KBM-7 (cell line): ENCODE measurements around the gene PIK3C2G.
A peak's percentile ranks its signal among the peaks of the same experiment; 100 is the strongest.

Experiments used
- DNase-seq: peaks from one replicate; pipeline ENCODE4 v3.0.0-alpha.2; 2015
- in situ Hi-C: fragments of 300-500 bp; cut with MboI; formaldehyde crosslinking; loops from 2 replicates; pipeline ENCODE4 v1.14.3; 2020; ENCODE audit warnings: low sequenced_read_pairs, low pct_unique_long_range_greater_than_20kb, mixed read lengths

PIK3C2G gene

DNA sequence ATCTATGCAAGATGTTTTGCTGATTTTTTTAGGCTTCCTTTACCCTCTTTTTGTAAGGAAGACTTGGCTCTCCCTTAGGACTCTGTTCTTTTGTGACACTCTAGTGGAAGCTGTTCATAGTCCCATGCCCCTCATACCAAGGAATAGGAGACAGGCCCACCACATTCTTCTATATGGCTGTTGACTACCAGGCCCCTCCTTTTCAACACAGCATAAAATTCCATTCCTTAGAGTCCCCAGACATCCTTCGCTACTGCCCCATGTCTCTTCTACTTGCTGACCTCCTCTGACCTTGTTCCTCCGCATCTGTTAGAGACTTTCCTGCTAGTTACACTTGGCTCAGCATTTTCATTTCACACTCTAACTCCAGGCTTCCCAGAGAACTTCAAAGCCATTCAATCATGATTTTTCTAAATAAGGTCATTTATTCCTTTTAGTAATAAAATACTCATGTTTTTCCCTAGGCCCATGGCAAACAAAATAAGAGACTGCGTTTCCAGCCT lies 9.7 kb downstream of the PIK3C2G start:
- in situ Hi-C loops, result no loop called here
- DNase-seq, result no peak

DNA sequence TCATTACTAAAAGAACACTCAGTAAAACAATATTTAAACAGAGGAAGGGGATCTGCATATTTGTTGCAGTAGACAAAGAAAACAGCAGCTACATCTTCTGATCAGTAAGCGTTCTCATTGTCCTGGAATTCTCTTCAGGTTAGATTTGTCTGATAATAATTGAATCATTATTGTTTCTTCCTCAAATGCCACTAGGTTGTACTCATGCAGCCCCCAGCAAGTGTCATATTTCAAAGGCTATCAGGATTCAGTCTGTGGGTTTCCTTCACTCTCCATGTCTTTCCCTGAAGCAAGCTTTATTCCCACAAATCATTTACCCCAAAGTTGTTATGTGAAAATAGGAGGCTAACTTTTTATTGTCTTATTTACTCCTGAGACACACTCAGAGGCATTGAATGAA lies 14.7 kb downstream of the PIK3C2G start:
- DNase-seq, result no peak
- in situ Hi-C loops, result no loop called here

DNA sequence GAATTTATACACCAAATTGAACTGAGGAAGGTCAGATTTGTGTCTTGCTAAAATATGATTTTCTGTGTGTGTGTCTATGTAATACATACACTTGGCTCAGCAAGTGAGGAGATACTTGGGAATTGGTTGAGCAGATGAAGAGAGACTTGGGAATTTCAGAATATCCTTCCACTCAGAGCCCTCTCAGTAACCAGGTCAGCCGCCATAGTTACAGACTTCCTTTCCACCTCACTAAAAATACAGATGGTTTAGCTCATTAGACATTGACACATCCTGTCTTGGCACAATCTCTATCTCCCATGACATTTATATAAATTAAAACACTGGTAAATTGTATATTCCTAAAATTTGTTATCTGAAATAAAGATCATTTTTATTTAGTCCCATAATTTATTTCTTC lies 15.9 kb downstream of the PIK3C2G start:
- in situ Hi-C loops, result no loop called here
- DNase-seq, result no peak

DNA sequence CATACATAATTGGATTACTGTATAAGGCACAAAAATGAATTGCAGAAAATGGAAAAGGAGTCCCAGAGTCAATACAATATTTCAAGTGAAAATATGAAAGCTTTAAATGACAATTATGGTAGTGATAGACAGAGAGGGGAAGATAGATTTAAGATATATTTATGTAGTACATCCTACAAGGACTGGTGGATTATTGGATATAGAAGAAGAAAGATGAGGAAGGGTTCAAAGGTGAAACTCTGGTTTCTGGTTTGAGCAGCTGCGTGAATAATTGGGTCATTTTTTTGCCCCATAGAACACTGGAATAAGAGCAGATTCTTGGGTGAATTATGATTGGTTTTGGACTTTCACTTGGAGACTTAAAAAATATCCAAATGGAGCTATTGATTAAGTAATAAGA lies 19.4 kb downstream of the PIK3C2G start:
- in situ Hi-C loops, result no loop called here
- no peak for DNase-seq

DNA sequence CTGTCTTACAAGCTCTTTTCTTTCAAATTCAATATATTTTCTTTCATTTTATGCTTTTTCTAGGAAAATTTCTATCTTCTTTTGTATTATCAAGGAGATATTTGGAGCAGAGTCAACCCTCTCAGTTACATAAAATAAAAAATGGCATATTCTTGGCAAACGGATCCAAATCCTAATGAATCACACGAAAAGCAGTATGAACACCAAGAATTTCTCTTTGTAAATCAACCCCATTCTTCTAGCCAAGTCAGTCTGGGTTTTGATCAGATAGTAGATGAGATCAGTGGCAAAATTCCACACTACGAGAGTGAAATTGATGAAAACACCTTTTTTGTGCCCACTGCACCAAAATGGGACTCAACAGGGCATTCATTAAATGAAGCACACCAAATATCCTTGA lies 20.6 kb downstream of the PIK3C2G start:
- no peak for DNase-seq
- in situ Hi-C loops, result no loop called here

DNA sequence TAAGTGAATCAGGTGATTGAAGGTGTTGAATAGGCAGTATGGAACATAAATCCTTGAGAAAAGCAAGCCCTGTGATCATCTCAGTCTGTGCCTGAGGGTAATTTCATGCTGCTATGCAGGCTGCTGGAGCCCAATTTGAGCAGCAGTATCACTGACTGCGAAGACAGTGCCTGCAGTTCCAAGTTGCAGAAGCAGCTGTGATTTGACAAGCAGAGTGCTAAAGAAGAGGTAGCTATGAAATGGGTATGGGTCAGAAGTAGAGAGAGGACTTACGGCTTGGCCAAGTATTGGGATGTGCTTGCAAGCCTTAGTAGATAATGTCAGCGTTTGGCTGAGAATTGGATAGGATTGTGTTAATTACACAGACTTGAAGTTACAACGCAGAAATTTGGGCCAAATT lies 22.5 kb downstream of the PIK3C2G start:
- no peak for DNase-seq
- in situ Hi-C loops, result no loop called here

DNA sequence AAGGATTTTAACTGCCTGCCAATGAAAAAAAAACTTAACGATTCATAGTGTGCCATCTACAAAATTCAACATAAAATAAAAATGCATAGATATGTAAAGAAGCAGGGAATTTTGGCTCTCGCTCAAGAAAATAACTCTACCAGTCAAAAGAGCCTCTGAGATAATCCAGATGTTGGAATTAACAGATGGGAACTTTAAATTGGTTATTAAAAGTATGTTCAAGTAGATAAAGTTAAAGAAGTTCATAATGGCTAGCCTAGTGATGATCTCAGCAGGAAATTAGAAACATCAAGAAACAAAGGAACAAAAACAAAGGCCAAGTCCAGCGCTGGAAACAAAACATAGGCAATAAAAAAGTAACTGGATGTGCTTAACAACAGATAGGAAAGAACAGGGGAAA lies 23.1 kb downstream of the PIK3C2G start:
- in situ Hi-C loops, result no loop called here
- DNase-seq, result no peak

DNA sequence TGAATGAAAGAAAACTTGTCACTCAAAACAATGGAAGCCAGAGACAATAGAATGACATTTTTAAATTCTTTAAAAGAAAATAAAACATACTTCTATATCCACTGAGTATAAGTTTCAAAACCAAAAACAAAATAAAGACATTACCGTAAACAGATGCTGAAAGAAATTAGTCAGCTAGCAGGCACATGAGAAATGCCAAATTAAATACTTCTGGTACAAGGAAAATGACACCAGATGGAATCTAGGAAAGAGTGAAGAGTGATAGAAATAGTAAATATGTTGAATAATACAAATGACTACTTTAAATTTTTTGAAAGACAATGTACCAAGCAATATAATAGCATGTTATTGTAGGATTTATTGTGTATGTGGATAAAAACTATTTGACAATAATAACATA lies 23.8 kb downstream of the PIK3C2G start:
- no peak for DNase-seq
- in situ Hi-C loops, result no loop called here

DNA sequence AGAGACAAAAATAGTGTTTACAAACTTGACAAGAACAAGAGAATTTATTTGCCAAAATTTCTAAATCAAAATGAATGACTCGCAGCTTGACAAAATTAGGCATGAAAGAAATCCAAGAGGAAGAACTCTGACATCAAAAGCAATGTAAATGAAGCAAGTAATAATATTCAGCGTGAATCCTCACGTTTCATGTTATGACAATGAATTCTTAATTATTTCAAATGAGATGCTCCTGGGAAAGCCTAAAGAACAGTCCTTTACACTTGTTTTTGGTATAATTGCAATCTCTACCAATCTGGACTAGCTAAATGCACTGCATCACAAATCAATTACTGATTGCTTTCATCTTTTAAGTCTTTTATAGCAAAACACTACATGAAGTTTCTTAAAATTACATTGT lies 29.1 kb downstream of the PIK3C2G start:
- no peak for DNase-seq
- in situ Hi-C loops, result no loop called here

DNA sequence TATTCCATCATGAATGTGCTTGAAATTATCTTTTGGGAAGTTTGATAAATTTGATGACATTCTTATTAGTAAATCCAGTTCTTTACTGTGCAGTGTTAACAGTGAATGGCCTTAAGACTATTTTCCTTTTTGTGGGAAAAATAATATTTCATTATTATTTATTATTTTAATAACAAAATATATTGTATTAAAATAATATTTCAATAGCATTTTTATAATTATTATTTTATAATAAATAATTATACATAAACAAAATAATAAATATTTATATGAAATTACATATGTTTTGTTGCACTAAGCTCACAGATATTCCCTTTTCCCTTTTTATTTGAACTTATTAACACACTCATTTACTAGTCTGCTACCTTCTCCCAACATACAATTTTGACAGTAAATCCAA lies 33.6 kb downstream of the PIK3C2G start:
- in situ Hi-C loops, result no loop called here
- DNase-seq, result no peak

DNA sequence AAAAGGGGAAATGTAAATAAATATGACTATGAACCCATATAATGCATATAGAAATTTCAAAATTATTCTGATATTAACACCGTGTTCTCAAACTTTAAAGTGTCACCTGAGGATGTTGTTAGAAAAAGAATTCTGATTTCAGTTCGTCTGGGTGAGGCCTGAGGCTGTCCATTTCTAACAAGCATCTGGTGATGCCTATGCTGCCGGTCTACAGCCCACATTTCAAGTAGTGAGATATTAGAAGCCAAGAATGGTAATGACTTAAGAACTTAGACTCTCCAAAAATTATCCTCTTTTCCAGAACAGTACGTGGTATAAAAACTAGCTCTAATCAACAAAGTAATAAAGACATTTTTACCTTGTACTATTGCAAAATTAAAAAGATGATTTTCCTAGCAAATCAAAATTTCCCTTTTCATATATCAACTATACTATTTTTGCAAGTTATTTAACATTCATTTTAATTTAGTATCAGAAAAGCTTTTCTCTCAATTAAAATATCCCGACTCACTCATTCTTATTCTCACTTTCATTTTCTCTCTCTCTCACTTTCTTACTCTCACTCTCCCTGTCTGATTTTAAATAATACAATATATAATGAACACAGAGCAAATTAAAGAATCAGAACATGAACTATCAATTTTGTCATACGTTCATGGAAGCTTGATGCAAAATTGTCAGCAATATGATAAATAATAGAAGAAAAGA lies 35.0 kb downstream of the PIK3C2G start:
- in situ Hi-C loops, result no loop called here
- DNase-seq, result no peak

DNA sequence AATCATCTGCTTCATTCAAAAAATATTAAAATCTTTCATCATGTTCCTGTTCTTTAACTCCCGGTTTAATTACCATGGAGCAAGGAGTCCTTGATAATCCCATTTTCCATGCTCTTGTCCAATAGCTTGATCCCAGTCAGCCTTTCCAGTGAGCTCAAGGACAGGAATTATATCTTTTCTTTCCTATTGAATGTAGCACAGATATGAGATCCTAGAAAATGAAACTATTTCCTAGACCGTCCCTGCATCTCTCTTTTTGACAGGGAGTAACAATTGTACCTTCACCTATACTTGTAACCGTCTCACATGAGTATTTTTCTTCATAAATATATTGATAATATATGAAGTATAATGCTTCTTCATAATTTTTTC lies 35.6 kb downstream of the PIK3C2G start:
- no peak for DNase-seq
- in situ Hi-C loops, result no loop called here

DNA sequence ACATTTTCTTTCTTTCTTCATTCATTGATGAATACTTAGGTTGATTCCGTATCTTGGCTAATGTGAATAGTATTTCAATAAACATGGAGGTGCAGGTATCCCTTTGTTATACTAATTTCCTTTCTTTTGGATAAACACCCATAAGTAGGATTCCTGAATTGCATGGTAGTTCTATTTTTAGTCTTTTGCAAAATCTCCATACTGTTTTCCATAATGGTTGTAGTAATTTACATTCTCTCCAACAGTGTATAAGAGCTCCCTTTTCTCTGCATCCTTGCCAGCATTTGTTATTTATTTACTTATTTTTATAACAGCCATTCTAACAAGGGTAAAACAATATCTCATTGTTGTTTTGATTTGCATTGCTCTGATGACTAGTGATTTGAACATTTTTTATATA lies 36.6 kb downstream of the PIK3C2G start:
- DNase-seq, result no peak
- in situ Hi-C loops, result no loop called here

DNA sequence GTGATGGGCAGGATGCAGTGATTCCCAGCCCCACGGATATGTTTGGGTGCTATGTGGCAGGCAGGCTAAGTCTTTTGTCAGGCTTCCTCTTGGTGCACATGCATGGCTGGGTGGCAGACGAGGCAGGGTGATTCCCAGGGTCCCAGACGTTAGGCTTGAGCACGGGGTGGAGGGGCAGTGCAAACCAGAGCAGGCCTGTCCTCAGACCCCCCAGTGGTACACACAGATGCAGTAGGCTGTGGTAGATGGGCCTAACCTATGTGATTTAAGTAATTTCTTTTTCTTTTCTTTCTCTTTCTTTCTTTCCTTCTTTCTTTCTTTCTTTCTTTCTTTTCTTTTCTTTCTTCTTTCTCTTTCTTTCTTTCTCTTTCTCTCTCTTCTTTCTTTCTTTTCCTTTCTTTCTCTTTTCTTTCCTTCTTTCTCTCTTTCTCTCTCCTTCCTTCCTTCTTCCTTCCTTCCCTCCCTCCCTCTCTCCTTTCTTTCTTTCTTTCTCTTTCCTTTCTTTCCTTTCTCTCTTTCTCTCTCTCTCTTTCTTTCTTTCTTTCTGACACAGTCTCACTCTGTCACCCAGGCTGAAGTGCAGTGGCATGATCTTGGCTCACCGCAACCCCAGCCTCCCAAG lies 41.6 kb downstream of the PIK3C2G start:
- in situ Hi-C loops, result no loop called here

DNA sequence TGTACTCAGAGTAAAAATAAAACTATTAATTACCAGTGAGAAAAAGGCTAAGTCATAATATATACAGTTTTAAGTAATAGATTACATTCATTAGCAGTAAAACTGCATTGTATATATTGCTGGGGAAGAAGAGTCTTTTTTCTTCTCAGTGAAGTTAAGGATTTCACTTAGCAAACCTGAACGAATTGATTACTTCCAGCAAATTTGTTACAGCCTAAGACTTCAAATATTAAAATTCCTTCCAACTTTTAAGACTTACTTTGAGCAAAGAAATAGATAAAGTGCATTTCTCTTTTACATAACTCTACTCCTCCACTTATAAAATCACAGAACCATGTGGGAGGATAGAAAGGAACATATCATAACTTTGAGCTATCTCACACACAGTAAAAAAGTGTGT lies 43.3 kb downstream of the PIK3C2G start:
- no peak for DNase-seq

More for the DNA sequence above, 41.6 kb downstream of the PIK3C2G start:
- no peak for DNase-seq

DNA sequence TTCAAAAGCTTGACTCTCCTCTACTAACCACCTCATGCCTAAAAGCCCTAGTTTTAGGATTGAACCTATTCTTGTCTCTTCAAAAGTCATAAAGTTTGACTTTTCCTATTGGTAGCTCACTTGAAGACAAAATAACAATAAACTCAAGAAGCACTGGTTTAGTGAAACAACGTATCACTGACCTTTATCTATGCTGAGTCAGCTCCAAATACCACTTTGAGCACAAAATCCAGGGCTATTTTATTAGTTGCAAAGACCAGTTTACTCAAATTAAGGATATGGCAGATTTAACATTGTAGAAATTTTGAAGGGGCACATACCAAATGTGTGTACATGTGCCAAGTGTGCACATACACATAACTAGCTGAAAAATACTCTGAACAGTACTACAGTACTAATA lies 45.0 kb downstream of the PIK3C2G start:
- in situ Hi-C loops, result no loop called here
- DNase-seq, result no peak

More for the DNA sequence above, 43.3 kb downstream of the PIK3C2G start:
- in situ Hi-C loops, result no loop called here

DNA sequence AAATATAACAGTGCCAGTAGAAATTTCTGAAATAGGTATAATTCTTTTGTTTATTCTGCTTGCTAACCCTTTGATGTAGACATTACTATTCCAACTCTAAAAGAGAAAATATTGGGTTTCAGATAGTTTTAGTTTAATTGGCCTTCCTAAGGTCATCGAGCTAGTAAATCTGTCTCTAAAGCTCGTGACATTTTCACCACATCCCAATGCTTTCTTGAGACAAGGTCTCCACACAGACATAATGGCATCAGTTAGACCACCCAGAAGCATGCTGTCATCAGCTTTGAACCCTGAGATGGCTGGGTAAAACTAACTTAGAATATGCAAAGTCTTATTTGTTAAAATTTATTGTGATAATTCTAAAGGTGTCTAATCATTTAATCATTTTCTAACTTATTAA lies 52.0 kb downstream of the PIK3C2G start:
- no peak for DNase-seq
- in situ Hi-C loops, result no loop called here

DNA sequence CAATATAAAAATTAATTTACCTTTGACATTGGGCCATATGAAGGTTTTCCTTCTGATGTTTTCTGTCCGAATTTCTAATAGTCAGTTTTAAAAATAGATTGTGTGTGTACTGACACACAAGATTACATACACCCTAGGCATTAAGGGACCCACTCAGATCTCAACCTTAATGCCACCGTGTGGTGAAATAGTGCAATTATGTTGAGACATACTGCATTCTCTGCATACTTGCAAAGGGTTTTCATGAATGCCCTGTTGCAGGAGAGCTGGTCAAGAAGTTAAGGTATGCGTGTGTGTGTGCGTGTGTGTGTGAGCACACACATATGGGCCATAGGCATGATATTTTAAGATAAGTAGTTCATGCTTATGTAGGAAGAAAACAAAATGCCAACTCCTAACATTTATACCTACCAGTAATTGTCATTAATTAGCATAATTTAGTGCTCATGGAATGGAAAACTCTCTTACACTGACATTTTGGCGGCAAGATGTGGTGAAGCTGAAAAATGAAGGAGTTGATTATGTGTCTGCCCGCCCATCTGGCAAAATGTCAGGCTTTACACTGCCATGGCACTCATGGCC lies 58.8 kb downstream of the PIK3C2G start:
- in situ Hi-C loops, result no loop called here
- DNase-seq, result peak; percentile 54

DNA sequence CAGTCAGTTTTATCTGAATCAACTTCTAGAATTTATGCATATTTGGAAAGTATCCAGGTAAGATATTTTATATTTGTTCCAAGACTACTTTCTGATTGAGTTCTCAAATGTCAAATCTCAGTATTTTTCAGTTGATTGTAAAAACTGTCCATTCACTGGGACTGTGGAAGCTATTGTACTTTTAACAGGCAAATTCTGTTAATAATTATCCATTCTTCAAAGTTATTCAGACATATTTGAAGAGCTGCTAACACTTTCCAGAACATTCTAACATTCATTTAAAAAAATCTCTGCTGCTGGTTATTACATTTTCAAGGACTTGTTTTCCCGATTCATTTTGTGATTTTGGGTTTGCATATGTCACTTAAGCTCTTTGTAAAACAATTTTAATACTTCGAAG lies 59.7 kb downstream of the PIK3C2G start:
- in situ Hi-C loops, result no loop called here
- DNase-seq, result no peak

DNA sequence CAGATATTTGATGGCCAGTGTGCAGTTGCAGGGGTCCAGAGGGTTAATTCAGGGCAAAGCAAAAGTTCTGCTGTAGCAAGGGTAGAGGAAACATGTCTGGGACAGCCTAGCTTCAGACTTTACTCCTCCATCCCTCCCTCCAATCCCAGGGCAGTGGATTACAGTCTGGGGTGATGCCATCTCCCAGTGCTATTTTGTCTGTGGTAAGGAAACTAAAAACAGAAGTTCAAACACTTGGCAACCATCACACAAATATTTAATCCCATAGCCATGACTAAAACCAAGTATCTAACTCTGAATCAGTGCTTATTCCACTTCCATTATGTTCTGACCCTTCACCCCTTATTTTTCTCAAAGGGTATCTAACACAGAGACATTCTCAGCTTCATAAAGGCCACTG lies 61.8 kb downstream of the PIK3C2G start:
- in situ Hi-C loops, result no loop called here
- no peak for DNase-seq

DNA sequence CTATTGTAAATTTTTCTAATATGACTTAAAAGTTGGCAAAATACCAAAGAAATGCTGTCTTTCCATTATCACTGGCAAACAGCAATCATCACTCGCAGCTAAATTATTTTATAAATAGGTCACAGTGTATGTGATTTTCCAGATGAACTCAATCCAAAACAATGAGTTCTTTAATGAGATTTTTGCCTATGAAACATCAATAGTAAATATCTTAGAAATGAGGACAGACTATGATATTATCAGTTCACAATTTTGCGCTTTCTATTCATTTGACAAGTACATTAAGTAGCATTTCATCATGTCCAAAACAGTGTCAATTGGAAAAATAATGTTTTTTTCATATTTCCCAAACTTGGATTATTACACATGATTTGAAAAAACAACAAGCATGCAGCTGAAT lies 65.7 kb downstream of the PIK3C2G start:
- in situ Hi-C loops, result no loop called here
- no peak for DNase-seq
